Neural progenitor cell (in vitro differentiated cells): ENCODE results near the gene TRIM14.

Experiments used
- CTCF ChIP-seq: fragments of 200-600 bp; sonication (generic); IDR thresholded peaks from 2 replicates; pipeline ENCODE4 v1.5.1; 2017; ENCODE audit warnings: antibody characterized with exemption, mild to moderate bottlenecking
- EZH2 ChIP-seq: fragments of 200-600 bp; sonication (generic); IDR thresholded peaks from 2 replicates; pipeline ENCODE4 v1.6.1; 2017; ENCODE audit warnings: antibody characterized with exemption, mild to moderate bottlenecking, moderate library complexity
- EZH2phosphoT487 ChIP-seq: fragments of 200-600 bp; sonication (generic); IDR thresholded peaks from 2 replicates; pipeline ENCODE4 v1.6.1; 2017; ENCODE audit warnings: antibody characterized with exemption

GRCh38 chr9:98128316-98128715 lies 9.3 kb upstream of the TRIM14 start:
- TF ChIP-seq CTCF (no peak), EZH2 (no peak), EZH2phosphoT487 (no peak)
